ENCODE data around the gene ABCG4.
A peak's percentile ranks its signal among the peaks of the same experiment; 100 is the strongest.
"Not testable (repeated sequence)": the region's sequence is repeated elsewhere in the genome, so short reads cannot be mapped to it uniquely, and the experiment has no call there.

ABCG4 gene

GRCh38 chr11:119184399-119184798 lies 35.5 kb downstream of the ABCG4 start:
- not testable (repeated sequence) for DNase-seq (ENCODE audit: low read depth)

- DNase-seq (ENCODE audit: low read depth), result no peak
Measured at GRCh38 chr11:119185981-119186634, 37.3 kb downstream of the ABCG4 start.

- no peak for DNase-seq (ENCODE audit: low read depth)
Measured at GRCh38 chr11:119187123-119187892, 38.5 kb downstream of the ABCG4 start.

- DNase-seq (ENCODE audit: low read depth), result no peak
Measured at GRCh38 chr11:119188067-119188466, 39.2 kb downstream of the ABCG4 start.

GRCh38 chr11:119188887-119189286 lies 40.0 kb downstream of the ABCG4 start:
- DNase-seq (ENCODE audit: low read depth), result no peak

- no peak for DNase-seq (ENCODE audit: low read depth)
Measured at GRCh38 chr11:119189393-119189792, 40.5 kb downstream of the ABCG4 start.

GRCh38 chr11:119190531-119190930 lies 41.7 kb downstream of the ABCG4 start:
- no peak for DNase-seq (ENCODE audit: low read depth)

GRCh38 chr11:119191265-119191664 lies 42.4 kb downstream of the ABCG4 start:
- DNase-seq (ENCODE audit: low read depth), result not testable (repeated sequence)

- peak; percentile 56 for DNase-seq (ENCODE audit: low read depth)
Measured at GRCh38 chr11:119192111-119192510, 43.3 kb downstream of the ABCG4 start.

GRCh38 chr11:119193001-119193400 lies 44.1 kb downstream of the ABCG4 start:
- no peak for DNase-seq (ENCODE audit: low read depth)

GRCh38 chr11:119193626-119194025 lies 44.8 kb downstream of the ABCG4 start:
- no peak for DNase-seq (ENCODE audit: low read depth)

- DNase-seq (ENCODE audit: low read depth), result no peak
Measured at GRCh38 chr11:119194811-119195440, 46.1 kb downstream of the ABCG4 start.

- DNase-seq (ENCODE audit: low read depth), result peak; percentile 76
Measured at GRCh38 chr11:119195680-119196079, 46.8 kb downstream of the ABCG4 start.

GRCh38 chr11:119196833-119197483 lies 48.1 kb downstream of the ABCG4 start:
- DNase-seq (ENCODE audit: low read depth), result peak; percentile 88

- no peak for DNase-seq (ENCODE audit: low read depth)
Measured at GRCh38 chr11:119198925-119199324, 50.1 kb downstream of the ABCG4 start.

- not testable (repeated sequence) for DNase-seq (ENCODE audit: low read depth)
Measured at GRCh38 chr11:119201236-119201635, 52.4 kb downstream of the ABCG4 start.

GRCh38 chr11:119202554-119202953 lies 53.7 kb downstream of the ABCG4 start:
- no peak for DNase-seq (ENCODE audit: low read depth)

- no peak for DNase-seq (ENCODE audit: low read depth)
Measured at GRCh38 chr11:119204066-119204465, 55.2 kb downstream of the ABCG4 start.

- no peak for DNase-seq (ENCODE audit: low read depth)
Measured at GRCh38 chr11:119205080-119205479, 56.2 kb downstream of the ABCG4 start.

- DNase-seq (ENCODE audit: low read depth), result peak; percentile 83
Measured at GRCh38 chr11:119205574-119206510, 57.0 kb downstream of the ABCG4 start, which contains the start of gene CBL. TSS of gene CBL (plus strand) at chr11:119206339. CDS start at chr11:119206418, 79 bp downstream.
